ENCODE measurements around the gene SSTR3.

GRCh38 chr22:37209140-37209845 is 3.0 kb downstream of the SSTR3 start:
- no peak for TF ChIP-seq CTCF (IDR thresholded peaks at IDR 0.05; ENCODE audit: insufficient read depth, low read length)
- no peak for TF ChIP-seq REST (IDR thresholded peaks at IDR 0.05; ENCODE audit: insufficient replicate concordance, low read depth)
- no peak for TF ChIP-seq POLR2AphosphoS5 (IDR thresholded peaks at IDR 0.05; ENCODE audit: low read depth)
- TF ChIP-seq GABPA (IDR thresholded peaks at IDR 0.05; ENCODE audit: low read depth), result no peak

Data from HL-60 (cell line).